Neural cell (in vitro differentiated cells): ENCODE data around the gene GRIN3B. TPM values are rescaled to one million over a fixed set of nuclear protein-coding genes. Genes with fewer than 3 reads are reported as not detected.
A peak's percentile ranks its signal among the peaks of the same experiment; 100 is the strongest.

Source experiments
- H2AFZ ChIP-seq: fragments of 200-600, 300-800 bp; sonication (generic), shearing (Covaris generic); 2 replicates; pipeline ENCODE4 v1.6.0; 2014; ENCODE audit warnings: low read depth, mild to moderate bottlenecking, antibody characterized with exemption, low read length, moderate library complexity
- H3F3A ChIP-seq: fragments of 200-600 bp; shearing (Covaris generic); 2 replicates; pipeline ENCODE4 v1.6.1; 2016; ENCODE audit warnings: mild to moderate bottlenecking, moderate library complexity, mixed read lengths, antibody characterized with exemption, low read length; ENCODE audit not compliant: insufficient read depth, poor library complexity, severe bottlenecking
- H3K27ac ChIP-seq: fragments of 200-600, 300-800 bp; sonication (generic), shearing (Covaris generic); 2 replicates; pipeline ENCODE4 v1.5.1; 2014; ENCODE audit warnings: mild to moderate bottlenecking, low read length, moderate library complexity
- H3K27me3 ChIP-seq: fragments of 300-800, 200-600 bp; sonication (generic), shearing (Covaris generic); 2 replicates; pipeline ENCODE4 v1.6.0; 2014; ENCODE audit warnings: mild to moderate bottlenecking, low read depth, low read length, moderate library complexity; ENCODE audit not compliant: insufficient read depth
- H3K36me3 ChIP-seq: fragments of 300-800, 200-600 bp; sonication (generic), shearing (Covaris generic); 2 replicates; pipeline ENCODE4 v1.5.1; 2014; ENCODE audit warnings: mild to moderate bottlenecking, antibody characterized with exemption, low read length, moderate library complexity; ENCODE audit not compliant: insufficient read depth
- H3K4me2 ChIP-seq: fragments of 300-800, 200-600 bp; sonication (generic), shearing (Covaris generic); 2 replicates; pipeline ENCODE4 v1.6.0; 2014; ENCODE audit warnings: mild to moderate bottlenecking, low read length
- H3K4me3 ChIP-seq: fragments of 300-800, 200-600 bp; sonication (generic), shearing (Covaris generic); 2 replicates; pipeline ENCODE4 v1.5.1; 2014; ENCODE audit warnings: mild to moderate bottlenecking, low read length, moderate library complexity
- H3K79me2 ChIP-seq: fragments of 200-600 bp; shearing (Covaris generic); replicated peaks from 2 replicates; pipeline ENCODE4 v1.6.0; 2014; ENCODE audit warnings: mild to moderate bottlenecking, low read length, moderate library complexity; ENCODE audit not compliant: insufficient read depth
- H3K9ac ChIP-seq: fragments of 300-800, 200-600 bp; sonication (generic), shearing (Covaris generic); 2 replicates; pipeline ENCODE4 v1.6.1; 2016; ENCODE audit warnings: mild to moderate bottlenecking, low read length, mixed read lengths
- H3K9me2 ChIP-seq: fragments of 200-600 bp; shearing (Covaris generic); 2 replicates; pipeline ENCODE4 v1.6.1; 2016; ENCODE audit warnings: mild to moderate bottlenecking, low read length, mixed read lengths; ENCODE audit not compliant: insufficient read depth
- H3K9me3 ChIP-seq: fragments of 200-600, 300-800 bp; sonication (generic), shearing (Covaris generic); 2 replicates; pipeline ENCODE4 v1.6.1; 2016; ENCODE audit warnings: mild to moderate bottlenecking, mixed run types, low read length, moderate library complexity, mixed read lengths
- H4K20me1 ChIP-seq: fragments of 200-600 bp; shearing (Covaris generic); 2 replicates; pipeline ENCODE4 v1.6.1; 2016; ENCODE audit warnings: mild to moderate bottlenecking, mixed run types; ENCODE audit not compliant: insufficient read depth
- CTCF ChIP-seq: fragments of 450-650 bp; IDR thresholded peaks from 2 replicates; pipeline ENCODE4 v1.5.1; 2014; ENCODE audit warnings: antibody characterized with exemption, mild to moderate bottlenecking, moderate library complexity; ENCODE audit not compliant: poor library complexity, severe bottlenecking
- EP300 ChIP-seq: fragments of 450-650 bp; conservative IDR thresholded peaks from 2 replicates; pipeline ENCODE4 v1.6.1; 2014; ENCODE audit warnings: antibody characterized with exemption, mild to moderate bottlenecking, moderate library complexity; ENCODE audit not compliant: poor library complexity, severe bottlenecking
- EZH2 ChIP-seq: fragments of 200-600, 300-800 bp; shearing (Covaris generic), sonication (generic); IDR thresholded peaks from 2 replicates; pipeline ENCODE4 v1.6.1; 2014; ENCODE audit warnings: antibody characterized with exemption, low read length, borderline replicate concordance, mild to moderate bottlenecking; ENCODE audit not compliant: insufficient read depth, poor library complexity, severe bottlenecking
- MXI1 ChIP-seq: fragments of 450-650 bp; conservative IDR thresholded peaks from 2 replicates; pipeline ENCODE4 v1.6.1; 2014; ENCODE audit warnings: antibody characterized with exemption, mild to moderate bottlenecking; ENCODE audit not compliant: poor library complexity, severe bottlenecking
- POLR2AphosphoS5 ChIP-seq: IDR thresholded peaks from 2 replicates; pipeline ENCODE4 v1.6.1; 2012
- RAD21 ChIP-seq: fragments of 450-650 bp; conservative IDR thresholded peaks from 2 replicates; pipeline ENCODE4 v1.6.1; 2014; ENCODE audit warnings: antibody characterized with exemption, mild to moderate bottlenecking, moderate library complexity
- REST ChIP-seq: IDR thresholded peaks from 2 replicates; pipeline ENCODE4 v1.6.1; 2012; ENCODE audit warnings: borderline replicate concordance
- SMC3 ChIP-seq: fragments of 450-650 bp; conservative IDR thresholded peaks from 2 replicates; pipeline ENCODE4 v1.6.1; 2014; ENCODE audit warnings: antibody characterized with exemption, mild to moderate bottlenecking, moderate library complexity; ENCODE audit not compliant: poor library complexity
- TAF1 ChIP-seq: IDR thresholded peaks from 2 replicates; pipeline ENCODE4 v1.6.1; 2012; ENCODE audit warnings: low read depth
- polyA plus RNA-seq: library from polyadenylated mRNA; depleted of rRNA; stranded (reverse); fragments of >200 nt; gene quantifications from 2 replicates; pipeline ENCODE4 v1.2.3, GENCODE V29; 2014

Gene GRIN3B
- polyA plus RNA-seq, 1 donor from 2014 or later = 0.46 TPM

GRCh38 chr19:1001538-1002166 lies 1.4 kb downstream of the GRIN3B start:
- H3K9me3 ChIP-seq = no peaks in the 10 kb centered on the region
- no peaks in the 10 kb centered on the region for H4K20me1 ChIP-seq
- H3K36me3 ChIP-seq = no peaks in the 10 kb centered on the region
- no peaks in the 10 kb centered on the region for H3K9me2 ChIP-seq
- no peak overlapping the region for H3K4me2 ChIP-seq
- TF ChIP-seq POLR2AphosphoS5 (no peak), EP300 (no peak), MXI1 (peak; percentile 23), EZH2 (no peak), CTCF (peak; percentile 87), SMC3 (peak; percentile 84), RAD21 (peak; percentile 81), TAF1 (no peak), REST (no peak)
- no peak overlapping the region for H3K4me3 ChIP-seq
- no peak overlapping the region for H3K27ac ChIP-seq
- no peaks in the 10 kb centered on the region for H3F3A ChIP-seq
- H3K27me3 ChIP-seq = peaks cover 25% of the 10 kb centered on the region
- H3K79me2 ChIP-seq = no peaks in the 10 kb centered on the region
- no peak overlapping the region for H2AFZ ChIP-seq
- no peak overlapping the region for H3K9ac ChIP-seq

- Histone ChIP-seq H4K20me1 (no peaks in the 10 kb centered on the region), H3K4me2 (no peak overlapping the region), H3K9me3 (no peaks in the 10 kb centered on the region), H3K9ac (no peak overlapping the region), H3K9me2 (no peaks in the 10 kb centered on the region), H3F3A (no peaks in the 10 kb centered on the region), H3K36me3 (no peaks in the 10 kb centered on the region), H3K27me3 (peaks cover 25% of the 10 kb centered on the region), H2AFZ (no peak overlapping the region), H3K27ac (no peak overlapping the region), H3K79me2 (no peaks in the 10 kb centered on the region), H3K4me3 (no peak overlapping the region)
- no peak for TF ChIP-seq SMC3
- no peak for TF ChIP-seq POLR2AphosphoS5
- no peak for TF ChIP-seq TAF1
- no peak for TF ChIP-seq RAD21
- no peak for TF ChIP-seq EZH2
- no peak for TF ChIP-seq MXI1
- no peak for TF ChIP-seq EP300
- no peak for TF ChIP-seq REST
- TF ChIP-seq CTCF = no peak
Measured at GRCh38 chr19:1002600-1002999, 2.4 kb downstream of the GRIN3B start.
